ENCODE measurements around the gene PRXL2A.

PRXL2A gene

GRCh38 chr10:80443531-80443974, 35.2 kb downstream of the PRXL2A start:
- ATAC-seq (replicated peaks) (peak; percentile 34 to 40), DNase-seq (no peak)
- Mint-ChIP-seq H3K27ac (no peak overlapping the region), H3K4me1 (peaks cover 11 to 14% of the 10 kb centered on the region in 2 donors), H3K36me3 (no peaks in the 10 kb centered on the region), H3K4me3 (no peak overlapping the region), H3K9me3 (no peaks in the 10 kb centered on the region), H3K27me3 (peaks cover 0 to 5% of the 10 kb centered on the region in 2 donors)

- H3K27me3 Mint-ChIP-seq = peaks cover 0 to 5% of the 10 kb centered on the region in 2 donors
- peak overlapping the region; percentile 39 for H3K27ac Mint-ChIP-seq
- no peaks in the 10 kb centered on the region for H3K9me3 Mint-ChIP-seq
- H3K4me3 Mint-ChIP-seq = no peak overlapping the region
- DNase-seq (no peak), ATAC-seq (replicated peaks) (no peak)
- H3K36me3 Mint-ChIP-seq = no peaks in the 10 kb centered on the region
- peaks cover 12 to 17% of the 10 kb centered on the region in 2 donors for H3K4me1 Mint-ChIP-seq
Measured at GRCh38 chr10:80444124-80444523, 35.8 kb downstream of the PRXL2A start.

- H3K4me1 Mint-ChIP-seq = peaks cover 16 to 21% of the 10 kb centered on the region in 2 donors
- ATAC-seq (replicated peaks) (peak; percentile 84 to 89), DNase-seq (no peak)
- H3K4me3 Mint-ChIP-seq = no peak overlapping the region
- no peaks in the 10 kb centered on the region for H3K36me3 Mint-ChIP-seq
- H3K27me3 Mint-ChIP-seq = peaks cover 0 to 5% of the 10 kb centered on the region in 2 donors
- H3K27ac Mint-ChIP-seq = no peak overlapping the region
- H3K9me3 Mint-ChIP-seq = no peaks in the 10 kb centered on the region
Measured at GRCh38 chr10:80444646-80445319, 36.4 kb downstream of the PRXL2A start.

GRCh38 chr10:80447436-80448190, 39.3 kb downstream of the PRXL2A start:
- ATAC-seq (replicated peaks) = no peak
- DNase-seq = no peak
- peaks cover 16 to 21% of the 10 kb centered on the region in 2 donors for H3K4me1 Mint-ChIP-seq
- H3K27me3 Mint-ChIP-seq = peaks cover 0 to 5% of the 10 kb centered on the region in 2 donors
- no peak overlapping the region for H3K27ac Mint-ChIP-seq
- no peaks in the 10 kb centered on the region for H3K9me3 Mint-ChIP-seq
- no peak overlapping the region for H3K4me3 Mint-ChIP-seq
- H3K36me3 Mint-ChIP-seq = no peaks in the 10 kb centered on the region

GRCh38 chr10:80448209-80448942, 40.0 kb downstream of the PRXL2A start:
- no peak for DNase-seq
- H3K27ac Mint-ChIP-seq = peak overlapping the region; percentile 10
- no peak for ATAC-seq (replicated peaks)
- H3K27me3 Mint-ChIP-seq = peaks cover 0 to 5% of the 10 kb centered on the region in 2 donors
- H3K9me3 Mint-ChIP-seq = no peaks in the 10 kb centered on the region
- H3K4me1 Mint-ChIP-seq = peaks cover 18 to 23% of the 10 kb centered on the region in 2 donors
- no peak overlapping the region for H3K4me3 Mint-ChIP-seq
- H3K36me3 Mint-ChIP-seq = no peaks in the 10 kb centered on the region

- ATAC-seq (replicated peaks) (no peak), DNase-seq (no peak)
- Mint-ChIP-seq H3K9me3 (no peaks in the 10 kb centered on the region), H3K27ac (no peak overlapping the region), H3K36me3 (no peaks in the 10 kb centered on the region), H3K4me3 (no peak overlapping the region), H3K27me3 (no peaks in the 10 kb centered on the region), H3K4me1 (peaks cover 15 to 19% of the 10 kb centered on the region in 2 donors)
Measured at GRCh38 chr10:80449520-80449919, 41.2 kb downstream of the PRXL2A start.

- H3K36me3 Mint-ChIP-seq = no peaks in the 10 kb centered on the region
- ATAC-seq (replicated peaks) = no peak
- no peak overlapping the region for H3K27ac Mint-ChIP-seq
- peaks cover 25 to 29% of the 10 kb centered on the region in 2 donors for H3K4me1 Mint-ChIP-seq
- H3K4me3 Mint-ChIP-seq = no peak overlapping the region
- DNase-seq = no peak
- no peaks in the 10 kb centered on the region for H3K27me3 Mint-ChIP-seq
- H3K9me3 Mint-ChIP-seq = no peaks in the 10 kb centered on the region
Measured at GRCh38 chr10:80451132-80451531, 42.8 kb downstream of the PRXL2A start.

GRCh38 chr10:80452069-80452468, 43.7 kb downstream of the PRXL2A start:
- H3K36me3 Mint-ChIP-seq = no peaks in the 10 kb centered on the region
- H3K4me3 Mint-ChIP-seq = no peak overlapping the region
- H3K4me1 Mint-ChIP-seq = peaks cover 27 to 32% of the 10 kb centered on the region in 2 donors
- ATAC-seq (replicated peaks) (no peak), DNase-seq (no peak)
- no peaks in the 10 kb centered on the region for H3K27me3 Mint-ChIP-seq
- no peak overlapping the region for H3K27ac Mint-ChIP-seq
- no peaks in the 10 kb centered on the region for H3K9me3 Mint-ChIP-seq

GRCh38 chr10:80452640-80453039, 44.3 kb downstream of the PRXL2A start:
- Mint-ChIP-seq H3K27ac (no peak overlapping the region), H3K4me3 (no peak overlapping the region), H3K36me3 (no peaks in the 10 kb centered on the region), H3K27me3 (no peaks in the 10 kb centered on the region), H3K4me1 (peaks cover 25 to 32% of the 10 kb centered on the region in 2 donors), H3K9me3 (no peaks in the 10 kb centered on the region)
- DNase-seq (no peak), ATAC-seq (replicated peaks) (no peak)

- H3K36me3 Mint-ChIP-seq = no peaks in the 10 kb centered on the region
- peak overlapping the region; percentile 72 for H3K4me3 Mint-ChIP-seq
- no peaks in the 10 kb centered on the region for H3K27me3 Mint-ChIP-seq
- DNase-seq = no peak
- no peak for ATAC-seq (replicated peaks)
- H3K27ac Mint-ChIP-seq = peak overlapping the region; percentile 3
- peaks cover 28 to 38% of the 10 kb centered on the region in 2 donors for H3K4me1 Mint-ChIP-seq
- no peaks in the 10 kb centered on the region for H3K9me3 Mint-ChIP-seq
Measured at GRCh38 chr10:80453056-80453841, 44.9 kb downstream of the PRXL2A start.

GRCh38 chr10:80453842-80454512, 45.6 kb downstream of the PRXL2A start, which contains the start of gene TSPAN14:
Gene TSPAN14 (plus strand): TSS chr10:80454310. CDS start chr10:80489234, 34,924 bp downstream.
- H3K9me3 Mint-ChIP-seq = no peaks in the 10 kb centered on the region
- peak within 1 kb of the TSS; percentile 95 to 98 for H3K4me3 Mint-ChIP-seq
- no peaks in the 10 kb centered on the region for H3K36me3 Mint-ChIP-seq
- DNase-seq = peak; percentile 64
- peak within 1 kb of the TSS; percentile 82 for H3K27ac Mint-ChIP-seq
- peaks cover 35 to 43% of the 10 kb centered on the region in 2 donors for H3K4me1 Mint-ChIP-seq
- peak; percentile 81 to 82 for ATAC-seq (replicated peaks)
- no peaks in the 10 kb centered on the region for H3K27me3 Mint-ChIP-seq

- Mint-ChIP-seq H3K27me3 (no peaks in the 10 kb centered on the region), H3K36me3 (no peaks in the 10 kb centered on the region), H3K4me1 (peaks cover 36 to 46% of the 10 kb centered on the region in 2 donors), H3K4me3 (peak overlapping the region; percentile 95 to 98), H3K27ac (peak overlapping the region; percentile 82), H3K9me3 (no peaks in the 10 kb centered on the region)
- ATAC-seq (replicated peaks) = peak; percentile 36 to 43
- DNase-seq = peak; percentile 27
Measured at GRCh38 chr10:80454513-80455460, 46.4 kb downstream of the PRXL2A start.

Measured in stimulated activated naive B cell treated with anti-CD40 and anti-IgM and Interleukin-4, amounts not matched to agents 10 μg/mL and 1 μg/mL and 100 μg/mL, for 72 hours (primary cell).